ENCODE measurements around the gene MRPS6.

- TF ChIP-seq CTCF (IDR thresholded peaks at IDR 0.05): no peak
- no peak for TF ChIP-seq REST (IDR thresholded peaks at IDR 0.05; ENCODE audit: insufficient read depth in 1 of 2, low read depth in 2 of 2, low read length in 1 of 2)
- TF ChIP-seq SIN3A (IDR thresholded peaks at IDR 0.05; ENCODE audit: borderline replicate concordance, insufficient read depth, low read depth, low read length): no peak
- TF ChIP-seq TCF7L2 (IDR thresholded peaks at IDR 0.05; ENCODE audit: low read depth, low read length): no peak
Observed at GRCh38 chr21:34109075-34109474, 35.7 kb downstream of the MRPS6 start.
